ENCODE results near the gene TIMM13. TPM values are rescaled to one million over a fixed set of nuclear protein-coding genes. Genes with fewer than 3 reads are reported as not detected.

Gene TIMM13
- total RNA-seq, 4 donors from 2014 or later, result 46.2 to 65.7 (median 53.8) TPM

DNA sequence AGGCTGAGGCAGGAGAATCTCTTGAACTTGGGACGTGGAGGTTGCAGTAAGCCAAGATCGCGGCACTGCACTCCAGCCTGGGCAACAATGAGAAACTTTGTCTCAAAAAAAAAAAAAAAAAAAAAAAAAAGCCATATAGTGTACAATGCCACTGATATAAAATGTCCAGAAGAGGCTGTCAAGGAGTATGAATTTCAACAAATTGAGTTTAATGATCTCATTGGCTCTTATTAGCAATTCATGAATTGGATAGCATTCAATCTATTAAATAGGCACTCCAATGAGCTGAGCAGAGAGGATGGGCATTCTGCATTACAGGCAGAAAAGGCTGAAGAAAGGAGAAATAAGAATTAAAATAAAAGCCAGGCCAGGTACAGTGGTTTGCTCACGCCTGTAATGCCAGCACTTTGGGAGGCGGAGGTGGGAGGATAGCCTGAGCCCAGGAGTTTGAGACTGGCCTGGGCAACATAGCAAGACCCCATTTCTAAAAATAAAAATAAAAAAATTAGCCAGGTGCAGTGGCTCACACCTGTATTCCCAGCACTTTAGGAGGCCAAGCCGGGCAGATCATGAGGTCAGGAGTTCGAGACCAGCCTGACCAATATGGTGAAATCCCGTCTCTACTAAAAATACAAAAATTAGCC lies 30.1 kb upstream of the TIMM13 start:
- H3K27me3 ChIP-seq, result no peaks in the 10 kb centered on the region
- H3K4me3 ChIP-seq, result peak overlapping the region in 3 of 4 donors; percentile 97 to 100 (median 99)
- H3K4me1 ChIP-seq, result peaks cover 16 to 42% (median 17%) of the 10 kb centered on the region in 3 donors
- intact Hi-C loops (cut with DNase I), result no loop called here
- no peaks in the 10 kb centered on the region for H3K9me3 ChIP-seq
- WGBS, 2 donors, result 84 to 88% methylated on average over 7 to 8 of the region's 8 CpGs
- no peak for DNase-seq
- TF ChIP-seq, protein P1, sequence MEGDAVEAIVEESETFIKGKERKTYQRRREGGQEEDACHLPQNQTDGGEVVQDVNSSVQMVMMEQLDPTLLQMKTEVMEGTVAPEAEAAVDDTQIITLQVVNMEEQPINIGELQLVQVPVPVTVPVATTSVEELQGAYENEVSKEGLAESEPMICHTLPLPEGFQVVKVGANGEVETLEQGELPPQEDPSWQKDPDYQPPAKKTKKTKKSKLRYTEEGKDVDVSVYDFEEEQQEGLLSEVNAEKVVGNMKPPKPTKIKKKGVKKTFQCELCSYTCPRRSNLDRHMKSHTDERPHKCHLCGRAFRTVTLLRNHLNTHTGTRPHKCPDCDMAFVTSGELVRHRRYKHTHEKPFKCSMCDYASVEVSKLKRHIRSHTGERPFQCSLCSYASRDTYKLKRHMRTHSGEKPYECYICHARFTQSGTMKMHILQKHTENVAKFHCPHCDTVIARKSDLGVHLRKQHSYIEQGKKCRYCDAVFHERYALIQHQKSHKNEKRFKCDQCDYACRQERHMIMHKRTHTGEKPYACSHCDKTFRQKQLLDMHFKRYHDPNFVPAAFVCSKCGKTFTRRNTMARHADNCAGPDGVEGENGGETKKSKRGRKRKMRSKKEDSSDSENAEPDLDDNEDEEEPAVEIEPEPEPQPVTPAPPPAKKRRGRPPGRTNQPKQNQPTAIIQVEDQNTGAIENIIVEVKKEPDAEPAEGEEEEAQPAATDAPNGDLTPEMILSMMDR (IDR thresholded peaks at IDR 0.05), result no peak
- TF ChIP-seq POLR2A (IDR thresholded peaks at IDR 0.05), result no peak
- peak overlapping the region; percentile 79 to 88 (median 84) for H3K27ac ChIP-seq
- no peaks in the 10 kb centered on the region for H3K36me3 ChIP-seq

DNA sequence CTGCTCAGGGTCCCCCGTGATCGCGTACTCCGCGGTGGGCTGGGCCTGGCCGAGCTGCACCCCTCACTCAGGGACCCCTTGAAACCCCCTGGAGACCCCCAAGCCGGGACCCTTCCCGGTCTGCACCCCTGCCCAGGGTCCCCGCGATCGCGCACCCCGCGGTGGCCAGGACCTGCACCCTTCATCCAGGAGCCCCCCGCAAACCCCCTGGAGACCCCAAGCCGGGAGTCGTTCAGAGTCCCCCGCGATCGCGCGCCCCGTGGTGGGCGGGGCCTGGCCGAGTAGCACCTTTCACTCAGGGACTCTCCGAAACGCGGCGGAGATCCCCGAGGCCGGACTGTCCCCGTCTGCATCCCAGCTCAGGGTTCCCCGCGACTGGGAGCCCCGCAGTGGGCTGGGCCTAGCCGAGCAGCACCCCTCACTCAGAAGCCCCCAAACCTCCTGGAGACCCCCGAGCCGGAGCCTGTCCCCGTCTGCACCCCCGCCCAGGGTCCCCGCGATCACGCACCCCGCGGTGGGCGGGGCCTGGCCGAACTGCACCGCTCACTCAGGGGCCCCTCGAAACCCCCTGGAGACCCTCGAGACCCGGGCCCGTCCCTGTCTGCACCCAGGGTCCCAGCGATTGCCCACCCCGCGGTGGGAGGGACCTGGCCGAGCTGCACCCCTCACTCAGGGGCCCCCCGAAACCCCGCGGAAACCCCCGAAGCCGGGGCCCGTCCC lies 28.6 kb upstream of the TIMM13 start:
- H3K27ac ChIP-seq, result peak overlapping the region; percentile 79 to 88 (median 84)
- peaks cover 7 to 27% (median 9%) of the 10 kb centered on the region in 3 donors for H3K4me1 ChIP-seq
- no peaks in the 10 kb centered on the region for H3K27me3 ChIP-seq
- peak in 1 of 4 donors; percentile 26 for TF ChIP-seq POLR2A (IDR thresholded peaks at IDR 0.05)
- TF ChIP-seq, protein P1 (IDR thresholded peaks at IDR 0.05), result no peak
- peak overlapping the region; percentile 83 to 100 (median 98) for H3K4me3 ChIP-seq
- intact Hi-C loops (cut with DNase I), result no loop called here
- H3K9me3 ChIP-seq, result no peaks in the 10 kb centered on the region
- 0% methylated on average over 1 of the region's 62 CpGs; no CpG with 5 or more reads in 1 of the 2 donors for whole genome bisulfite sequencing, 2 donors
- DNase-seq, result no peak
- H3K36me3 ChIP-seq, result peaks cover 0 to 13% (median 0%) of the 10 kb centered on the region in 3 donors

DNA sequence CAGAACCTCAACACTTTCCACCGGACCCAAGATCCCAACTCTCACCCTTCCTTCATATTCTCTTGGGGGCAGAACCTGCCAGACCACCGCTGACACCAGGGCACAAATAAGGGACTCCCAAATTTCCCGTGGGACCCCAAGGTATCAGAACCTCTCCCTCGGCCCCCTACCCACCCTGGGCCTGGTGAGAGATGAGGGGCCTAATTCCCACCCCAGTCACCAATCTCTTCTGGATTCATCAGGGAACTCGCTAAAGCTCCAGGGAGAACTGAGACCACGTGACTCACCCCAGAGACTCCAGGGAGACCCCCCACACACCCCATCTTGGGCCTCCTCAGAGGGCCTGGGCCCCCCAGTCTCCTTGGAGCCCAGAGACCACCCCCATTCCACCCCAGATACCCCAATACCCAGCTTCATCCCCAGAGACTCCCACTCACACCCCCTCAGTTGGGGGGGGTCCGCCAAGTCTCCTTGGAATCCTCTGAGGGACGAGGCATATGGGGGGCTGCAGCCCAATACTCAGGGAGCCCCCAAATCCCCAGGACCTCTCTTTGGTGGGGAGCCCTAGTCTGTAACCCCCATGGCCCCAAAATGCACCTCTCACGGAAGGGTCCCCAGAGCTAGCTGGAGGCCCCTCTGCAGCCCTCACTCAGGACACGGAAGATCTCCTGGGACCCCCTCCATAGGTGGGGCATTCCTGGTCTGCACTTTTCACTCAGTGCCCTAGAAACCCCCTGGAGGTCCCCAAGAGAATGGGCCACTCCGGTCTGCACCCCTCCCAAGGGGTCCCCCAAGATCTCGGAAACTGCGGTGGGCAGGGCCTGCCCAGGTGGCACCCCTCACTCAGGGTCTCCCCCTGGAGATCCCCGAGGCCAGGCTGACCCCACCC lies 27.8 kb upstream of the TIMM13 start:
- Histone ChIP-seq H3K4me3 (peak overlapping the region; percentile 83 to 100 (median 98)), H3K4me1 (peaks cover 7 to 25% (median 9%) of the 10 kb centered on the region in 3 donors), H3K27me3 (no peaks in the 10 kb centered on the region), H3K36me3 (peaks cover 0 to 20% (median 0%) of the 10 kb centered on the region in 3 donors), H3K9me3 (no peaks in the 10 kb centered on the region), H3K27ac (peak overlapping the region in 3 of 4 donors; percentile 79 to 88 (median 84))
- TF ChIP-seq POLR2A (IDR thresholded peaks at IDR 0.05), result no peak
- TF ChIP-seq, protein P1 (IDR thresholded peaks at IDR 0.05), result no peak
- no peak for DNase-seq
- intact Hi-C loops (cut with DNase I), result no loop called here
- WGBS, 2 donors, result 81 to 82% methylated on average over 2 to 6 of the region's 14 CpGs

DNA sequence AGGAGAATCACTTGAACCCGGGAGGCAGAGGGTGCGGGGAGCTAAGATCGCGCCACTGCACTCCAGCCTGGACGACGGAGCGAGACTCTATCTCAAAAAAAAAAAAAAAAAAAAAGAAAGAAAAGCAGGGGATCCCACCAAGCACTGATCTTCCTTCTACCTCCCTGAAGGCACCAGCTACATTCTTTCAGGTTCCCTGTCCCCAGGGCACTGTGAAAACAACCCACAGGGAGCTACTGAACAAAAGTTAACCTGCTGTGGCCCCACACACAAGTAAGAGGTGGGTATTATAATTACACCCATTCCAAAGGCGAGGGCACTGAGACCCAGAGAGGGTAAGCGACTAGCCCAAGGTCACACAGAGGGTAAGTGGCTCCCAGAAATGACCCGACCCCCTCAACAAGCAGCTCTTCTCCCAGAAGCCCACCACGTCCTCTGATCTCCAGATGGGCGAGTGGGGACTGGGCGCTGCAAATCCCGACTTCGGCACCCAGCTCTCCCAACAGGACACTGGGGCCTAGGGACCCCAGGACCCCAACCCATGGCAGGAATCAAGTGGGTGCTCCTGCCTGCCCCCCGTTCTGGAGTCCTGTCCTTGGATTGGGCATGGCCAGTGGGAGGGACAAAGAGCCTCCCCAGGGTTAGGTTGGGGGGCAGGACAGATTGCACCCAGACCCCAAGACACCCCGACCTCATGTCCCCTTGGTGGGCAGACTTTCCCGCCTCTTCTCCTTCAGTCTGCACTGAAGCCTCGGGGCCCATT lies 27.0 kb upstream of the TIMM13 start:
- TF ChIP-seq, protein P1 (IDR thresholded peaks at IDR 0.05), result no peak
- TF ChIP-seq POLR2A (IDR thresholded peaks at IDR 0.05), result no peak
- 84 to 87% methylated on average over 9 to 10 of the region's 19 CpGs for WGBS, 2 donors
- intact Hi-C loops (cut with DNase I), result no loop called here

More for the DNA sequence above, 27.0 kb upstream of the TIMM13 start:
- no peaks in the 10 kb centered on the region for H3K9me3 ChIP-seq
- peaks cover 7 to 25% (median 9%) of the 10 kb centered on the region in 3 donors for H3K4me1 ChIP-seq
- H3K27me3 ChIP-seq, result no peaks in the 10 kb centered on the region
- H3K4me3 ChIP-seq, result no peak overlapping the region
- peaks cover 0 to 25% (median 0%) of the 10 kb centered on the region in 3 donors for H3K36me3 ChIP-seq
- DNase-seq, result no peak
- H3K27ac ChIP-seq, result no peak overlapping the region
